ENCODE results near the gene DHRSX.

- TF ChIP-seq CTCF (IDR thresholded peaks at IDR 0.05) = no peak
- TF ChIP-seq POLR2A (IDR thresholded peaks at IDR 0.05) = no peak
Observed at GRCh38 chrX:2315434-2315833, 185.3 kb downstream of the DHRSX start.
